B cell (primary cell): Measurements from ENCODE around the gene VTI1A. TPM values are rescaled to one million over a fixed set of nuclear protein-coding genes. Genes with fewer than 3 reads are reported as not detected.

Experiments
- ATAC-seq: fragments of 200-7000 bp; cut with Tn5 transposase; one replicate; pipeline ENCODE4 v1.10.0; 2021; ENCODE audit warnings: low read depth, mild to moderate bottlenecking, moderate number of reproducible peaks, moderate library complexity
- CTCF ChIA-PET: fragments of 350-600 bp; sonication (Branson Sonifier 250); formaldehyde crosslinking; loops from one replicate; lab custom pipeline; 2021; ENCODE audit warnings: antibody characterized with exemption, inconsistent platforms; lab: Charles Lee
- POLR2A ChIA-PET: fragments of 350-600 bp; sonication (Branson Sonifier 250); formaldehyde crosslinking; loops from one replicate; lab custom pipeline; 2021; ENCODE audit warnings: antibody characterized with exemption; lab: Charles Lee
- DNase-seq: peaks from one replicate; pipeline ENCODE4 v3.0.0; 2013
- H2AFZ ChIP-seq: 2 replicates; pipeline ENCODE4 v1.6.1; 2012; ENCODE audit warnings: mild to moderate bottlenecking, low read depth, low read length; ENCODE audit not compliant: insufficient read depth, poor library complexity, severe bottlenecking
- H3K27ac ChIP-seq, 2 donors: 1 replicate in 1 of 2; 2 replicates in 1 of 2; pipeline ENCODE4 v1.5.1; 2012 to 2013; ENCODE audit warnings: low read length in 2 of 2, mild to moderate bottlenecking in 2 of 2, moderate library complexity in 1 of 2
- H3K27me3 ChIP-seq, 4 experiments: fragments of 200-600 bp in 1 of 4; sonication (generic) in 1 of 4; replicated peaks in 1 of 4; 1 replicate in 2 of 4; 2 replicates in 2 of 4; pipeline versions ENCODE4 v1.6.1 to v1.7.0; 2013 to 2016; ENCODE audit warnings: low read length in 3 of 4, mild to moderate bottlenecking in 2 of 4, mixed read lengths in 1 of 4, moderate library complexity in 1 of 4; ENCODE audit not compliant: insufficient read depth in 4 of 4, control insufficient read depth in 3 of 4; ENCODE audit errors: control extremely low read depth in 1 of 4
- H3K36me3 ChIP-seq, 2 experiments: replicated peaks in 1 of 2; 1 replicate in 1 of 2; 2 replicates in 1 of 2; pipeline versions ENCODE4 v1.6.1 to v1.7.1; 2013; ENCODE audit warnings: low read length in 1 of 2; ENCODE audit not compliant: insufficient read depth in 2 of 2, control insufficient read depth in 1 of 2; ENCODE audit errors: control extremely low read depth in 1 of 2, extremely low read depth in 1 of 2
- H3K4me1 ChIP-seq, 2 donors: fragments of 200-600 bp in 1 of 2; sonication (generic) in 1 of 2; 1 replicate in 1 of 2; 2 replicates in 1 of 2; pipeline versions ENCODE4 v1.5.1 to v1.6.1; 2013 to 2017; ENCODE audit warnings: low read length in 2 of 2; ENCODE audit not compliant: control insufficient read depth in 2 of 2, insufficient read depth in 2 of 2
- H3K4me2 ChIP-seq: replicated peaks from 2 replicates; pipeline ENCODE3; 2012; ENCODE audit warnings: mild to moderate bottlenecking, low read depth, low read length; ENCODE audit not compliant: poor library complexity, severe bottlenecking
- H3K4me3 ChIP-seq, 5 experiments: fragments of 200-600 bp in 1 of 5; sonication (generic) in 1 of 5; 1 replicate in 3 of 5; 2 replicates in 2 of 5; pipeline versions ENCODE4 v1.5.1 to v1.7.0; 2011 to 2016; ENCODE audit warnings: low read length in 4 of 5, mild to moderate bottlenecking in 4 of 5, low read depth in 2 of 5, control low read depth in 1 of 5, moderate library complexity in 1 of 5; ENCODE audit not compliant: insufficient read depth in 1 of 5; ENCODE audit errors: control extremely low read depth in 1 of 5, extremely low read depth in 1 of 5
- H3K79me2 ChIP-seq: fragments of 200-600 bp; sonication (generic); one replicate; pipeline ENCODE4 v1.6.0; 2016; ENCODE audit warnings: low read length; ENCODE audit not compliant: control insufficient read depth, insufficient read depth
- H3K9ac ChIP-seq: fragments of 200-600 bp; sonication (generic); 2 replicates; pipeline ENCODE4 v1.6.1; 2017; ENCODE audit warnings: mild to moderate bottlenecking, low read length, moderate library complexity
- H3K9me3 ChIP-seq, 3 donors: one replicate each; pipeline versions ENCODE4 v1.6.1 to v1.7.1; 2013; ENCODE audit warnings: low read length in 2 of 3; ENCODE audit not compliant: control insufficient read depth in 2 of 3, insufficient read depth in 1 of 3; ENCODE audit errors: control extremely low read depth in 1 of 3
- H4K20me1 ChIP-seq: 2 replicates; pipeline ENCODE4 v1.6.0; 2012; ENCODE audit warnings: mild to moderate bottlenecking, low read length; ENCODE audit not compliant: insufficient read depth, control insufficient read depth, poor library complexity, severe bottlenecking
- H3K27ac Mint-ChIP-seq: one replicate; pipeline ENCODE4 v1.8.0; 2021; ENCODE audit warnings: mixed read lengths
- H3K27me3 Mint-ChIP-seq: one replicate; pipeline ENCODE4 v1.8.0; 2021; ENCODE audit warnings: mixed read lengths
- H3K4me1 Mint-ChIP-seq: one replicate; pipeline ENCODE4 v1.8.0; 2021; ENCODE audit warnings: mixed read lengths
- H3K4me3 Mint-ChIP-seq: one replicate; pipeline ENCODE4 v1.8.0; 2021; ENCODE audit warnings: mixed read lengths
- H3K9me3 Mint-ChIP-seq: one replicate; pipeline ENCODE4 v1.8.0; 2022; ENCODE audit warnings: mixed read lengths; ENCODE audit not compliant: insufficient read depth
- EZH2 ChIP-seq: IDR thresholded peaks from 2 replicates; pipeline ENCODE4 v1.6.1; 2012; ENCODE audit warnings: borderline replicate concordance, low read depth, mild to moderate bottlenecking, moderate library complexity, low read length; ENCODE audit not compliant: insufficient read depth, poor library complexity, severe bottlenecking
- WGBS: methylation state at CpG from one replicate; pipeline ENCODE4 v1.1.5; 2013; ENCODE audit warnings: missing lambda C conversion rate; ENCODE audit not compliant: insufficient coverage; 5-methylcytosine and 5-hydroxymethylcytosine counted together
- intact Hi-C: fragments of 100-400 bp; cut with micrococcal nuclease; formaldehyde crosslinking; loops from one replicate; pipeline ENCODE4 v1.10.0; 2022
- polyA plus RNA-seq: library from polyadenylated mRNA; depleted of rRNA; stranded (reverse); fragments of >200 nt; gene quantifications from 2 replicates; pipeline ENCODE4 v1.2.3, GENCODE V29; 2012
- total RNA-seq, 2 donors: library from RNA; stranded (reverse); fragments of 120-200 nt in 1 of 2; gene quantifications; 1 replicate in 1 of 2; 2 replicates in 1 of 2; pipeline versions ENCODE4 v1.2.3 to v1.2.4, GENCODE V29; 2013 to 2022
- TF ChIP-seq, protein P1 (sequence below): fragments of 200-600 bp; IDR thresholded peaks from one replicate; pipeline ENCODE4 v1.8.0; 2022; ENCODE audit warnings: antibody characterized with exemption, mild to moderate bottlenecking

Gene VTI1A
- total and polyA plus RNA-seq, 2 donors (not counting 1 experiment from before 2014, with no cell fraction given), result 20.0 to 84.1 TPM

DNA sequence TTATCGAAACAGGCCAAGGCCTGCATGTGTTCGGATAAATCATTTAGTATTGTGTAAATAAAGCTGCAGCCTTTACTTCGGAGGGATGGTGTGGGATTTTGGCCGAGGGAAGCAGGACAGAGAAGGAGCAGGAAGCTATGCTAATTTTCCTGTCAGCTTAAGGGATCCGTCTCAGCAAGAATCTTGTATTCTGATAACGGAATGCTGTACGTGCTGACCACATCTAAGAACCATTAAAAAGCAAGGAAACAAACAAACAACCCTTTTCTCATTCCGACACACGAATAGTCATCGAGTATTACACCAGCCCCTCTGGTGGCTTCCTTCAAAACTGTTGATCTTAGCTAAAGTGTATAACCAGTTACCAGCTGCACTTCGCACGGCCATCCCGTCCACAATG is 369.9 kb downstream of the VTI1A start:
- no peak for ATAC-seq
- no peak overlapping the region for H3K9ac ChIP-seq
- DNase-seq, result no peak
- H3K79me2 ChIP-seq, result no peaks in the 10 kb centered on the region
- H3K27me3 ChIP-seq, result no peaks in the 10 kb centered on the region
- H3K4me1 ChIP-seq, result no peaks in the 10 kb centered on the region
- Mint-ChIP-seq H3K4me3 (no peak overlapping the region), H3K27ac (no peak overlapping the region), H3K9me3 (no peaks in the 10 kb centered on the region), H3K27me3 (no peaks in the 10 kb centered on the region), H3K4me1 (no peaks in the 10 kb centered on the region)
- CTCF ChIA-PET, result no interaction called here
- no peaks in the 10 kb centered on the region for H4K20me1 ChIP-seq
- H3K4me3 ChIP-seq, result no peak overlapping the region
- no peak overlapping the region for H3K27ac ChIP-seq
- TF ChIP-seq, protein P1, sequence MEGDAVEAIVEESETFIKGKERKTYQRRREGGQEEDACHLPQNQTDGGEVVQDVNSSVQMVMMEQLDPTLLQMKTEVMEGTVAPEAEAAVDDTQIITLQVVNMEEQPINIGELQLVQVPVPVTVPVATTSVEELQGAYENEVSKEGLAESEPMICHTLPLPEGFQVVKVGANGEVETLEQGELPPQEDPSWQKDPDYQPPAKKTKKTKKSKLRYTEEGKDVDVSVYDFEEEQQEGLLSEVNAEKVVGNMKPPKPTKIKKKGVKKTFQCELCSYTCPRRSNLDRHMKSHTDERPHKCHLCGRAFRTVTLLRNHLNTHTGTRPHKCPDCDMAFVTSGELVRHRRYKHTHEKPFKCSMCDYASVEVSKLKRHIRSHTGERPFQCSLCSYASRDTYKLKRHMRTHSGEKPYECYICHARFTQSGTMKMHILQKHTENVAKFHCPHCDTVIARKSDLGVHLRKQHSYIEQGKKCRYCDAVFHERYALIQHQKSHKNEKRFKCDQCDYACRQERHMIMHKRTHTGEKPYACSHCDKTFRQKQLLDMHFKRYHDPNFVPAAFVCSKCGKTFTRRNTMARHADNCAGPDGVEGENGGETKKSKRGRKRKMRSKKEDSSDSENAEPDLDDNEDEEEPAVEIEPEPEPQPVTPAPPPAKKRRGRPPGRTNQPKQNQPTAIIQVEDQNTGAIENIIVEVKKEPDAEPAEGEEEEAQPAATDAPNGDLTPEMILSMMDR, result no peak
- no peak for TF ChIP-seq EZH2
- no peaks in the 10 kb centered on the region for H3K9me3 ChIP-seq
- peaks cover 0 to 8% of the 10 kb centered on the region in 2 experiments for H3K36me3 ChIP-seq
- no peak overlapping the region for H3K4me2 ChIP-seq
- intact Hi-C loops, result no loop called here
- no peak overlapping the region for H2AFZ ChIP-seq
- 99% methylated on average over 13 of the region's 13 CpGs for WGBS
- POLR2A ChIA-PET, result no interaction called here

DNA sequence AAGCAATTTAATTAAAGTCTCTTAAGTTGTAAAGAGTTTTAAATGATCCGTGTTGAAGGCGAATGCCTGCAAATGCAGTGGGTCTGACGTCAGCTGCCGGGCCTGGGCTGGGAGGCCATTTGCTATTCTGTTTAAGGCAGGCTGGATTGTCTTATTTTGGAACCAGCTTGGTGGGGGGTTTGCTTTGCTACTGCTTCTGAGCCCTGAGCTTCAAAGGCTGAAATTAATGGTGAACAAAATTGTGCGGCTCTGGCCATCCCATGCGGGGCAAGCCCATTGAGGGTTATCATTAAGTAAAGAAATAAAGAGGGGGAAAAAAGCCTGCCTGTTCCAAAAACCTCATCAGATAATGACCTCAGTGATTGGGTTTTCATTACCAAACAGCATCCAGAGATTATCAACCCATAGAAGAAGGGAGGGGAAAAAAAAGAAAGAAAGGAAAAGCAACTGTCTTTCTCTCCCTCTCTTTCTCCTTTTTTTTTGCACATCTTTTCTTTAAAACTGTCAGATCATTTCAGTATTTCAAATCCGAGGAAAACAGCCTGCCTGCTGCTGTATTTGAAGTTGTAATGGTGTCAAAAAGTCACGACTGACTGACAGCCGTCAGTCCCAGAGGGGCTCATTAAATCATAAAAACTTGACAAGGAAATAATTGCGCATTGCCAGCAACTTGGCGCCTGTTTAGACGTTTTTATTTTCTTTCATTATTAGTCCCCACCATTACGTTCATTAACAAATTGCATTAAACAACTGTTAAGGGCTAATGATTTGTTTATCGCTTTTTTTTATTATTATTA is 371.2 kb downstream of the VTI1A start:
- intact Hi-C loops, result no loop called here
- H3K9me3 Mint-ChIP-seq, result no peaks in the 10 kb centered on the region

More for the DNA sequence above, 371.2 kb downstream of the VTI1A start:
- no peaks in the 10 kb centered on the region for H3K4me1 ChIP-seq
- H3K27ac Mint-ChIP-seq, result no peak overlapping the region
- DNase-seq (no peak), ATAC-seq (no peak)
- ChIA-PET CTCF (no interaction called here), POLR2A (no interaction called here)
- peaks cover 0 to 8% of the 10 kb centered on the region in 2 experiments for H3K36me3 ChIP-seq
- H4K20me1 ChIP-seq, result no peaks in the 10 kb centered on the region
- no peak overlapping the region for H3K4me2 ChIP-seq
- H3K27me3 Mint-ChIP-seq, result no peaks in the 10 kb centered on the region
- H3K9me3 ChIP-seq, result no peaks in the 10 kb centered on the region
- TF ChIP-seq, protein P1, result no peak
- no peak for TF ChIP-seq EZH2
- no peaks in the 10 kb centered on the region for H3K79me2 ChIP-seq
- H3K4me3 ChIP-seq, result no peak overlapping the region
- no peak overlapping the region for H3K9ac ChIP-seq
- H3K27ac ChIP-seq, result no peak overlapping the region
- H3K4me3 Mint-ChIP-seq, result no peak overlapping the region
- no peaks in the 10 kb centered on the region for H3K4me1 Mint-ChIP-seq
- no peak overlapping the region for H2AFZ ChIP-seq
- no peaks in the 10 kb centered on the region for H3K27me3 ChIP-seq
- WGBS, result 98% methylated on average over 6 of the region's 14 CpGs
